ENCODE results near the gene METRN.

Gene METRN

DNA sequence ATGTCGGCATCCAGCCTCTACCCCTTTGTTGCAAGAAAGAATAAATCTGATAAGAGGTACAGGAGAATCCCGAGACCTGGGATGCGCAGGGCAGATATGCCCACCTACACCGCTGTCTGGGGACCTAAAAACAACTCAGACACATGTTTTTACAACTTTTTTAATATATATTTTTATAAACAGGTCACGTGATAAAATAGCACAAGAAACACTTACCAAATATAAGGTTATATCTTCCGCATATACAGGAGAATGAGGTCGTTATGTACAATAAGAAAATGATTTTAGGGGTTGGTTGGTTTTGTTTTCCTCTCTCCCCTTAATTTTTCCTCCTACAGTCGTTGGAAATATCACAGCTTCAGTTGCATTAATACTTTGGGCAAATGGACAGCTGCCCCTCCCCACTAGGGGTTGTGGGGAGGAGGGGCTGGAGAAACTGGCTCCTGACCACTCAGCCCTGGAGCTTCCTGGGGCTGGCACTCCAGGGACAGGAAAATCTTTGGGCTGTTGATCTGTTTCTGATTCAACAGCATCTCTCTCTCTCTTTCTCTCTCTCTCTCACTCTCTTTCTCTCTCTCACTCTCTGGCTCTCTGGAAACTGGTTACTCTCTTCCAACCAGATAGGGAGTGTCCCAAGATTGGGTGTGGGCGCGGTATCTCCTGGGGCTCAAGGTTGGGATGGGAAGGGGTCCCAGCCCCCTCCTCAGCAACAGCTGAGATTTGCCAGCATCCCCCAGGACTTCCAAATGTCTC lies 22.4 kb upstream of the METRN start (continued):
- TF ChIP-seq ZNF596 (tag by site-specific recombination; IDR thresholded peaks at IDR 0.05) (peak; percentile 97), ZNF112 (tag by site-specific recombination; IDR thresholded peaks at IDR 0.05) (no peak), SCRT2 (tag by site-specific recombination; IDR thresholded peaks at IDR 0.05) (0 out of 2 replicates have a peak, but pooled peaks have one; percentile 36), ZNF529 (tag by site-specific recombination; IDR thresholded peaks at IDR 0.05; ENCODE audit: insufficient replicate concordance) (no peak), ZNF514 (tag by site-specific recombination; IDR thresholded peaks at IDR 0.05) (no peak), MZF1 (tag by site-specific recombination; IDR thresholded peaks at IDR 0.05; ENCODE audit: borderline replicate concordance) (no peak), IKZF3 (tag by site-specific recombination; IDR thresholded peaks at IDR 0.05) (0 out of 2 replicates have a peak, but pooled peaks have one; percentile 23), ZNF311 (tag by site-specific recombination; IDR thresholded peaks at IDR 0.05; ENCODE audit: borderline replicate concordance) (no peak), ZNF658 (tag by site-specific recombination; IDR thresholded peaks at IDR 0.05) (no peak)
- TF ChIP-seq, protein P1, sequence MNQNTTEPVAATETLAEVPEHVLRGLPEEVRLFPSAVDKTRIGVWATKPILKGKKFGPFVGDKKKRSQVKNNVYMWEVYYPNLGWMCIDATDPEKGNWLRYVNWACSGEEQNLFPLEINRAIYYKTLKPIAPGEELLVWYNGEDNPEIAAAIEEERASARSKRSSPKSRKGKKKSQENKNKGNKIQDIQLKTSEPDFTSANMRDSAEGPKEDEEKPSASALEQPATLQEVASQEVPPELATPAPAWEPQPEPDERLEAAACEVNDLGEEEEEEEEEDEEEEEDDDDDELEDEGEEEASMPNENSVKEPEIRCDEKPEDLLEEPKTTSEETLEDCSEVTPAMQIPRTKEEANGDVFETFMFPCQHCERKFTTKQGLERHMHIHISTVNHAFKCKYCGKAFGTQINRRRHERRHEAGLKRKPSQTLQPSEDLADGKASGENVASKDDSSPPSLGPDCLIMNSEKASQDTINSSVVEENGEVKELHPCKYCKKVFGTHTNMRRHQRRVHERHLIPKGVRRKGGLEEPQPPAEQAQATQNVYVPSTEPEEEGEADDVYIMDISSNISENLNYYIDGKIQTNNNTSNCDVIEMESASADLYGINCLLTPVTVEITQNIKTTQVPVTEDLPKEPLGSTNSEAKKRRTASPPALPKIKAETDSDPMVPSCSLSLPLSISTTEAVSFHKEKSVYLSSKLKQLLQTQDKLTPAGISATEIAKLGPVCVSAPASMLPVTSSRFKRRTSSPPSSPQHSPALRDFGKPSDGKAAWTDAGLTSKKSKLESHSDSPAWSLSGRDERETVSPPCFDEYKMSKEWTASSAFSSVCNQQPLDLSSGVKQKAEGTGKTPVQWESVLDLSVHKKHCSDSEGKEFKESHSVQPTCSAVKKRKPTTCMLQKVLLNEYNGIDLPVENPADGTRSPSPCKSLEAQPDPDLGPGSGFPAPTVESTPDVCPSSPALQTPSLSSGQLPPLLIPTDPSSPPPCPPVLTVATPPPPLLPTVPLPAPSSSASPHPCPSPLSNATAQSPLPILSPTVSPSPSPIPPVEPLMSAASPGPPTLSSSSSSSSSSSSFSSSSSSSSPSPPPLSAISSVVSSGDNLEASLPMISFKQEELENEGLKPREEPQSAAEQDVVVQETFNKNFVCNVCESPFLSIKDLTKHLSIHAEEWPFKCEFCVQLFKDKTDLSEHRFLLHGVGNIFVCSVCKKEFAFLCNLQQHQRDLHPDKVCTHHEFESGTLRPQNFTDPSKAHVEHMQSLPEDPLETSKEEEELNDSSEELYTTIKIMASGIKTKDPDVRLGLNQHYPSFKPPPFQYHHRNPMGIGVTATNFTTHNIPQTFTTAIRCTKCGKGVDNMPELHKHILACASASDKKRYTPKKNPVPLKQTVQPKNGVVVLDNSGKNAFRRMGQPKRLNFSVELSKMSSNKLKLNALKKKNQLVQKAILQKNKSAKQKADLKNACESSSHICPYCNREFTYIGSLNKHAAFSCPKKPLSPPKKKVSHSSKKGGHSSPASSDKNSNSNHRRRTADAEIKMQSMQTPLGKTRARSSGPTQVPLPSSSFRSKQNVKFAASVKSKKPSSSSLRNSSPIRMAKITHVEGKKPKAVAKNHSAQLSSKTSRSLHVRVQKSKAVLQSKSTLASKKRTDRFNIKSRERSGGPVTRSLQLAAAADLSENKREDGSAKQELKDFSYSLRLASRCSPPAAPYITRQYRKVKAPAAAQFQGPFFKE (tag by site-specific recombination; IDR thresholded peaks at IDR 0.05; ENCODE audit: borderline replicate concordance): no peak
- TF ChIP-seq, protein P2, sequence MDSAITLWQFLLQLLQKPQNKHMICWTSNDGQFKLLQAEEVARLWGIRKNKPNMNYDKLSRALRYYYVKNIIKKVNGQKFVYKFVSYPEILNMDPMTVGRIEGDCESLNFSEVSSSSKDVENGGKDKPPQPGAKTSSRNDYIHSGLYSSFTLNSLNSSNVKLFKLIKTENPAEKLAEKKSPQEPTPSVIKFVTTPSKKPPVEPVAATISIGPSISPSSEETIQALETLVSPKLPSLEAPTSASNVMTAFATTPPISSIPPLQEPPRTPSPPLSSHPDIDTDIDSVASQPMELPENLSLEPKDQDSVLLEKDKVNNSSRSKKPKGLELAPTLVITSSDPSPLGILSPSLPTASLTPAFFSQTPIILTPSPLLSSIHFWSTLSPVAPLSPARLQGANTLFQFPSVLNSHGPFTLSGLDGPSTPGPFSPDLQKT (IDR thresholded peaks at IDR 0.05; ENCODE audit: borderline replicate concordance, low read depth, low read length): no peak
- TF ChIP-seq, protein P3, sequence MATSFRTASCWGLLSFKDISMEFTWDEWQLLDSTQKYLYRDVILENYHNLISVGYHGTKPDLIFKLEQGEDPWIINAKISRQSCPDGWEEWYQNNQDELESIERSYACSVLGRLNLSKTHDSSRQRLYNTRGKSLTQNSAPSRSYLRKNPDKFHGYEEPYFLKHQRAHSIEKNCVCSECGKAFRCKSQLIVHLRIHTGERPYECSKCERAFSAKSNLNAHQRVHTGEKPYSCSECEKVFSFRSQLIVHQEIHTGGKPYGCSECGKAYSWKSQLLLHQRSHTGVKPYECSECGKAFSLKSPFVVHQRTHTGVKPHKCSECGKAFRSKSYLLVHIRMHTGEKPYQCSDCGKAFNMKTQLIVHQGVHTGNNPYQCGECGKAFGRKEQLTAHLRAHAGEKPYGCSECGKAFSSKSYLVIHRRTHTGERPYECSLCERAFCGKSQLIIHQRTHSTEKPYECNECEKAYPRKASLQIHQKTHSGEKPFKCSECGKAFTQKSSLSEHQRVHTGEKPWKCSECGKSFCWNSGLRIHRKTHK (tag by site-specific recombination; IDR thresholded peaks at IDR 0.05): no peak
- TF ChIP-seq, protein P4, sequence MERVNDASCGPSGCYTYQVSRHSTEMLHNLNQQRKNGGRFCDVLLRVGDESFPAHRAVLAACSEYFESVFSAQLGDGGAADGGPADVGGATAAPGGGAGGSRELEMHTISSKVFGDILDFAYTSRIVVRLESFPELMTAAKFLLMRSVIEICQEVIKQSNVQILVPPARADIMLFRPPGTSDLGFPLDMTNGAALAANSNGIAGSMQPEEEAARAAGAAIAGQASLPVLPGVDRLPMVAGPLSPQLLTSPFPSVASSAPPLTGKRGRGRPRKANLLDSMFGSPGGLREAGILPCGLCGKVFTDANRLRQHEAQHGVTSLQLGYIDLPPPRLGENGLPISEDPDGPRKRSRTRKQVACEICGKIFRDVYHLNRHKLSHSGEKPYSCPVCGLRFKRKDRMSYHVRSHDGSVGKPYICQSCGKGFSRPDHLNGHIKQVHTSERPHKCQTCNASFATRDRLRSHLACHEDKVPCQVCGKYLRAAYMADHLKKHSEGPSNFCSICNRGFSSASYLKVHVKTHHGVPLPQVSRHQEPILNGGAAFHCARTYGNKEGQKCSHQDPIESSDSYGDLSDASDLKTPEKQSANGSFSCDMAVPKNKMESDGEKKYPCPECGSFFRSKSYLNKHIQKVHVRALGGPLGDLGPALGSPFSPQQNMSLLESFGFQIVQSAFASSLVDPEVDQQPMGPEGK (tag by site-specific recombination; IDR thresholded peaks at IDR 0.05): peak; percentile 27; the same call in 1 of the 2 replicates
- TF ChIP-seq, protein P5, sequence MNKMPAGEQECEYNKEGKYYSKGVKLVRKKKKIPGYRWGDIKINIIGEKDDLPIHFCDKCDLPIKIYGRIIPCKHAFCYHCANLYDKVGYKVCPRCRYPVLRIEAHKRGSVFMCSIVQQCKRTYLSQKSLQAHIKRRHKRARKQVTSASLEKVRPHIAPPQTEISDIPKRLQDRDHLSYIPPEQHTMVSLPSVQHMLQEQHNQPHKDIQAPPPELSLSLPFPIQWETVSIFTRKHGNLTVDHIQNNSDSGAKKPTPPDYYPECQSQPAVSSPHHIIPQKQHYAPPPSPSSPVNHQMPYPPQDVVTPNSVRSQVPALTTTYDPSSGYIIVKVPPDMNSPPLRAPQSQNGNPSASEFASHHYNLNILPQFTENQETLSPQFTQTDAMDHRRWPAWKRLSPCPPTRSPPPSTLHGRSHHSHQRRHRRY (tag by site-specific recombination; IDR thresholded peaks at IDR 0.05): no peak
- TF ChIP-seq, protein P6, sequence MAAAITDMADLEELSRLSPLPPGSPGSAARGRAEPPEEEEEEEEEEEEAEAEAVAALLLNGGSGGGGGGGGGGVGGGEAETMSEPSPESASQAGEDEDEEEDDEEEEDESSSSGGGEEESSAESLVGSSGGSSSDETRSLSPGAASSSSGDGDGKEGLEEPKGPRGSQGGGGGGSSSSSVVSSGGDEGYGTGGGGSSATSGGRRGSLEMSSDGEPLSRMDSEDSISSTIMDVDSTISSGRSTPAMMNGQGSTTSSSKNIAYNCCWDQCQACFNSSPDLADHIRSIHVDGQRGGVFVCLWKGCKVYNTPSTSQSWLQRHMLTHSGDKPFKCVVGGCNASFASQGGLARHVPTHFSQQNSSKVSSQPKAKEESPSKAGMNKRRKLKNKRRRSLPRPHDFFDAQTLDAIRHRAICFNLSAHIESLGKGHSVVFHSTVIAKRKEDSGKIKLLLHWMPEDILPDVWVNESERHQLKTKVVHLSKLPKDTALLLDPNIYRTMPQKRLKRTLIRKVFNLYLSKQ (tag by site-specific recombination; IDR thresholded peaks at IDR 0.05; ENCODE audit: borderline replicate concordance): no peak
- TF ChIP-seq, protein P7, sequence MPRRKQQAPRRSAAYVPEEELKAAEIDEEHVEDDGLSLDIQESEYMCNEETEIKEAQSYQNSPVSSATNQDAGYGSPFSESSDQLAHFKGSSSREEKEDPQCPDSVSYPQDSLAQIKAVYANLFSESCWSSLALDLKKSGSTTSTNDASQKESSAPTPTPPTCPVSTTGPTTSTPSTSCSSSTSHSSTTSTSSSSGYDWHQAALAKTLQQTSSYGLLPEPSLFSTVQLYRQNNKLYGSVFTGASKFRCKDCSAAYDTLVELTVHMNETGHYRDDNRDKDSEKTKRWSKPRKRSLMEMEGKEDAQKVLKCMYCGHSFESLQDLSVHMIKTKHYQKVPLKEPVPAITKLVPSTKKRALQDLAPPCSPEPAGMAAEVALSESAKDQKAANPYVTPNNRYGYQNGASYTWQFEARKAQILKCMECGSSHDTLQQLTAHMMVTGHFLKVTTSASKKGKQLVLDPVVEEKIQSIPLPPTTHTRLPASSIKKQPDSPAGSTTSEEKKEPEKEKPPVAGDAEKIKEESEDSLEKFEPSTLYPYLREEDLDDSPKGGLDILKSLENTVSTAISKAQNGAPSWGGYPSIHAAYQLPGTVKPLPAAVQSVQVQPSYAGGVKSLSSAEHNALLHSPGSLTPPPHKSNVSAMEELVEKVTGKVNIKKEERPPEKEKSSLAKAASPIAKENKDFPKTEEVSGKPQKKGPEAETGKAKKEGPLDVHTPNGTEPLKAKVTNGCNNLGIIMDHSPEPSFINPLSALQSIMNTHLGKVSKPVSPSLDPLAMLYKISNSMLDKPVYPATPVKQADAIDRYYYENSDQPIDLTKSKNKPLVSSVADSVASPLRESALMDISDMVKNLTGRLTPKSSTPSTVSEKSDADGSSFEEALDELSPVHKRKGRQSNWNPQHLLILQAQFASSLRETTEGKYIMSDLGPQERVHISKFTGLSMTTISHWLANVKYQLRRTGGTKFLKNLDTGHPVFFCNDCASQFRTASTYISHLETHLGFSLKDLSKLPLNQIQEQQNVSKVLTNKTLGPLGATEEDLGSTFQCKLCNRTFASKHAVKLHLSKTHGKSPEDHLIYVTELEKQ (tag by site-specific recombination; IDR thresholded peaks at IDR 0.05; ENCODE audit: borderline replicate concordance): no peak
- TF ChIP-seq, protein P8, sequence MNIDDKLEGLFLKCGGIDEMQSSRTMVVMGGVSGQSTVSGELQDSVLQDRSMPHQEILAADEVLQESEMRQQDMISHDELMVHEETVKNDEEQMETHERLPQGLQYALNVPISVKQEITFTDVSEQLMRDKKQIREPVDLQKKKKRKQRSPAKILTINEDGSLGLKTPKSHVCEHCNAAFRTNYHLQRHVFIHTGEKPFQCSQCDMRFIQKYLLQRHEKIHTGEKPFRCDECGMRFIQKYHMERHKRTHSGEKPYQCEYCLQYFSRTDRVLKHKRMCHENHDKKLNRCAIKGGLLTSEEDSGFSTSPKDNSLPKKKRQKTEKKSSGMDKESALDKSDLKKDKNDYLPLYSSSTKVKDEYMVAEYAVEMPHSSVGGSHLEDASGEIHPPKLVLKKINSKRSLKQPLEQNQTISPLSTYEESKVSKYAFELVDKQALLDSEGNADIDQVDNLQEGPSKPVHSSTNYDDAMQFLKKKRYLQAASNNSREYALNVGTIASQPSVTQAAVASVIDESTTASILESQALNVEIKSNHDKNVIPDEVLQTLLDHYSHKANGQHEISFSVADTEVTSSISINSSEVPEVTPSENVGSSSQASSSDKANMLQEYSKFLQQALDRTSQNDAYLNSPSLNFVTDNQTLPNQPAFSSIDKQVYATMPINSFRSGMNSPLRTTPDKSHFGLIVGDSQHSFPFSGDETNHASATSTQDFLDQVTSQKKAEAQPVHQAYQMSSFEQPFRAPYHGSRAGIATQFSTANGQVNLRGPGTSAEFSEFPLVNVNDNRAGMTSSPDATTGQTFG (tag by site-specific recombination; IDR thresholded peaks at IDR 0.05; ENCODE audit: borderline replicate concordance): no peak

All from HEK293 (cell line).